GM12874 (cell line): ENCODE data around the gene HOXA13.

ENCODE experiments used
- TF ChIP-seq, protein P1 (sequence below): IDR thresholded peaks from 2 replicates; pipeline ENCODE4 v1.5.1; 2011; ENCODE audit warnings: low read depth, mild to moderate bottlenecking, control low read depth, low read length, moderate library complexity; ENCODE audit not compliant: insufficient read depth

HOXA13 gene

DNA sequence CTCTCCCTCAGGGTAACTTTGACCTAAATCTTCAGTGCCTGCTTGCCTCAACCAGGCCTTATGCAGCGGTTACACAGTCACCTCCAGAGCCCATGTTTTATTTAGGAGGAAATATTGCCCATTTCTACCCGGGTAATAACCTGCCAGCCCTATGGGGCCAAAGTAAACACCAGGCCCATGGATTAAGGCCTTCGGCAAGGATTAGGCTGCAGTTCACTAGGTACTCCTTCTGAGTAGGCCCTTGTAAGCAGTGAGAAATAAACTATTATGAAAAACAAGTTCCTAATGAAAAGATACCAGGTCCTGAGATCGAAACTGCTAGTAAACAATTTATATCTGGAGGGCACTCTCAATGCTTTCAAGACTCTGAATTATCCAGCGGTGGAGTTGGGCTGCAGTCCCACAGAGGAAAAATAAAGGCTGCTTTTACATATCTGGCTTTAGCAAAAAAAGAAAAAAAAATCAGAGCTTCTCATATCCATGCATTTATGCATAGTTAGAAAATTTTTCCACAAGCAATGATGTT lies 22.0 kb downstream of the HOXA13 start:
- TF ChIP-seq, protein P1, sequence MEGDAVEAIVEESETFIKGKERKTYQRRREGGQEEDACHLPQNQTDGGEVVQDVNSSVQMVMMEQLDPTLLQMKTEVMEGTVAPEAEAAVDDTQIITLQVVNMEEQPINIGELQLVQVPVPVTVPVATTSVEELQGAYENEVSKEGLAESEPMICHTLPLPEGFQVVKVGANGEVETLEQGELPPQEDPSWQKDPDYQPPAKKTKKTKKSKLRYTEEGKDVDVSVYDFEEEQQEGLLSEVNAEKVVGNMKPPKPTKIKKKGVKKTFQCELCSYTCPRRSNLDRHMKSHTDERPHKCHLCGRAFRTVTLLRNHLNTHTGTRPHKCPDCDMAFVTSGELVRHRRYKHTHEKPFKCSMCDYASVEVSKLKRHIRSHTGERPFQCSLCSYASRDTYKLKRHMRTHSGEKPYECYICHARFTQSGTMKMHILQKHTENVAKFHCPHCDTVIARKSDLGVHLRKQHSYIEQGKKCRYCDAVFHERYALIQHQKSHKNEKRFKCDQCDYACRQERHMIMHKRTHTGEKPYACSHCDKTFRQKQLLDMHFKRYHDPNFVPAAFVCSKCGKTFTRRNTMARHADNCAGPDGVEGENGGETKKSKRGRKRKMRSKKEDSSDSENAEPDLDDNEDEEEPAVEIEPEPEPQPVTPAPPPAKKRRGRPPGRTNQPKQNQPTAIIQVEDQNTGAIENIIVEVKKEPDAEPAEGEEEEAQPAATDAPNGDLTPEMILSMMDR = no peak

DNA sequence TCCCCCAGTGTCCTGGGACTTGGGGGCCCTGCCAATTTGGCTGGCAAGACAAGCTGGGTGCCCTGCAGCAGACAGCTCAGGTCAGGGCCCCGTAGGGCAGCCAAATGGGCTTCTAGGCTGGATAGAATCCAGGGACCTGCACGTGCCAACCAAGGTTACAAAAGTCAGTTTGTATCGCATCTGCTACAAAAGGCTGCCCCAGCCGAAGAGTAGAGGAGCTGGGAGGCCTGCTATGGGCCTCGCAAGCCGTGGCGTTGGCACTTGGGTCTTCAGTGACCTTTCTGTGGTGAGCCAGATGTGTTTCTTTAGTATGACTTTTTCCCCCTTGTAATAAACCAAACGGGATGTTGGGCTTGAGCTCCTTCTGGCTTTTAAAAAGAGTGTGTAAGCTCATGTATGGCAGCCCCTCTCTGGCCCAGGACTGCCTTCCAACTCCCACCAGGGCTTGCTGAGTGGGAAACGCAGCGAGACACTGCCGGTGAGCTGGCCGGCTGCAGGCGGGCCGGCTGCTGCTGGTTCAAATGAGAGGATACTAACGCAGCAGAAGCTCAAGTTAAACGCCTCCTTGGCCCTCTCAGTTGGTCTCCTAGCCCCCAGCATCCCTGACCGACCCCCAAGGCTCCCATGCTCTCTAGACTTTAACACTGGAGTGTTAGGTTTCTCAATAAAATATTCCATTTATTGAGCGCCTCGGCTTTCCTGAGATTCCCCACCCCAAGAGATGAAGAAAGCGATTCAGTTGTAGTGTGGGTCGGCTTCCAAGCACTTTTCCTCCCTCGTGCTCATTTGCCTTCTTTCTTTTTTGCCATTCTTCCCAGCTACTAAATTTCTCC lies 22.7 kb downstream of the HOXA13 start:
- TF ChIP-seq, protein P1 = no peak

DNA sequence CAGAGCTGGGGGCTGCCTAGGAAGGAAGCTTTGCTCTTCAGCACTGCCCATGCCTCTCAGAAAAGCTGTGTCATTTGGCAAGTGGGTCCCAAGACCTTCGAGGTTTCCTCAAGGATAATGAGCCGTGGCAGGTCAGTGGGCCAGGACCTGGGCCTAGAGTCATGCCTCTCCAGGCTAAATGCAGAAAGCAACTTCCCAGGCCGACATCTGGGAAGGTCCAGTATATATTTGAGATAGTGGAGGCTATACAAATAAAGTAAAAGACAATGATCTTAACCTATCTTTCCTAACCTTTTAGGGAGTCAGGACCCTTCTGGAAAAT lies 23.4 kb downstream of the HOXA13 start:
- TF ChIP-seq, protein P1 = no peak

DNA sequence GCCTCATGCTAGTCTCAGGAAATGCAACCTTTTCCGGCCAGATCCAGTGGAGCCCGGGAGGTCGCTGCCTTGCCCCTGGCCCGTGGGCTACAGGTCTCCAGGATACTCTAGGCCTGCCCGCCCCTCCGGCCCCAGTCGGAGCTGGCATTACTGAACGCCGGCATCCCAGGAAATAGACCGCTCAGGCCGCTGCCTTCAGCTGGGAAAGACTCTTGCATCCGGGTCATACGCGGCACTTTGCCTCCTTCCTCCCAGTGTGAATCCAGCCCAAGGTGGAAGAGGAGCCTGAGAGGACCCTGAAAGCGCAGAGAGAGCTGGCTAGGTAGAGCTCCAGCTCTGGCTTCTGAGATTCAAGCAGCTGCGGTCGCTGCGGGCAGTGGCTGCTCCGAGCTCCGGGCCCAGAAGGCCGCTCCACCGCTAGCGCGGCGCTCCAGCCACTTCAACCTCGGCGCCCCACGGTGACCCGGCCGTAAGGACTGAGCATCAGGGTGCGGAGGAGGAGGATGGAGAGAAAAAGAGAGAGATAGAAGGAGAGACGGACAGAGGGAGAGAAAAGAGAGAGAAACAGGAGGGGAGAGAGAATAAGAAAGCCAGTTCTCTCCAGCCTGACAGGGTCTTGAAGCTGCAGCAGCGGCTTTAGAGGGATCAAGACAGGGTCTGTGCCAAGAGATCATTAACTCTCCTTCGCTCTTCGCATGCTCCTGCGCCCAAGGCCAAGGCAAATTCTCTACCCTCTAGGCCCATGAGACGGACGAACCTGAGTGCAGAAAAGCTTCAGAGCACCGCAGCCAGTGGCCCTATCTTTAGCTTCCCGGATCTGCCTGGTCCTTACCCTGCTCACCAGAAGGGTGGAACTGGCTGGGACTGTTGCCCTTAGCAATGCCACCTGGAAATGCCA lies 24.0 kb downstream of the HOXA13 start:
- TF ChIP-seq, protein P1 = no peak

DNA sequence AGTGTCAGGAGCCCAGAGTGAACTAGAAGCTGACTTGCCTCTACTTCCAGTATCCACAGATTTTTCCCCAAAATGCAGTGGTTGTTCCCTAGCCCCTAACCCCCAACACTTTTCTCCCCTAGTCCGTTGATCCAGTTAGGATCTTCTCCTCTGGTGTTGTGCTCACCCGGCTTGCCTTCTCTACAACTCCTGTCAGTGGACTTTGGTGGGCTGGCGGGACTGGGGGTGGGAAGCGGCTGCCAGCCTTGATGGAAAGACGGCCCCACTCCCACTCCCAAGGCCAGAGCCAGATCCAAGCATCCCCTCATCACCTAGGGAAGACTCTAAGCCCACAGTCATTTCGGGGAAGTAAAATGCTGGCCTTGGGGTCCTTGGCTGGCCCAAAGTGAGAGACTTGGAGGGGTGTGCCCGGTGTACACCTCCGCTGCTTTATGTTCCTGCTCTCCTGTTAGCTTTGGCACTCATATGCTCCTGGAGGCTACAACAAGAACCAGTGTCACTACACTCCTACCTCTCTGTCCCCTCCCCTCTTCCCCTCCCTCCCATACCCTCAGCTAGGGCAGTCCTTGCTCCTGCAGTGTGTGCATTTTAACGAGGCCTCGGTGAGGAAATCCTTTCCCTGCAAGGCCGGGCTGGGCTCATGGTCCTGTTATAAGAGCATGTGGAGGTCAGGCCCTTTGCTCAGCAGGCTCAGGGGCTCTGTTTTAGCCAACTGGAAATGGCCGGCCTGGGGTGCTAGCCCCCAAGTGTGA lies 24.8 kb downstream of the HOXA13 start:
- TF ChIP-seq, protein P1 = no peak

DNA sequence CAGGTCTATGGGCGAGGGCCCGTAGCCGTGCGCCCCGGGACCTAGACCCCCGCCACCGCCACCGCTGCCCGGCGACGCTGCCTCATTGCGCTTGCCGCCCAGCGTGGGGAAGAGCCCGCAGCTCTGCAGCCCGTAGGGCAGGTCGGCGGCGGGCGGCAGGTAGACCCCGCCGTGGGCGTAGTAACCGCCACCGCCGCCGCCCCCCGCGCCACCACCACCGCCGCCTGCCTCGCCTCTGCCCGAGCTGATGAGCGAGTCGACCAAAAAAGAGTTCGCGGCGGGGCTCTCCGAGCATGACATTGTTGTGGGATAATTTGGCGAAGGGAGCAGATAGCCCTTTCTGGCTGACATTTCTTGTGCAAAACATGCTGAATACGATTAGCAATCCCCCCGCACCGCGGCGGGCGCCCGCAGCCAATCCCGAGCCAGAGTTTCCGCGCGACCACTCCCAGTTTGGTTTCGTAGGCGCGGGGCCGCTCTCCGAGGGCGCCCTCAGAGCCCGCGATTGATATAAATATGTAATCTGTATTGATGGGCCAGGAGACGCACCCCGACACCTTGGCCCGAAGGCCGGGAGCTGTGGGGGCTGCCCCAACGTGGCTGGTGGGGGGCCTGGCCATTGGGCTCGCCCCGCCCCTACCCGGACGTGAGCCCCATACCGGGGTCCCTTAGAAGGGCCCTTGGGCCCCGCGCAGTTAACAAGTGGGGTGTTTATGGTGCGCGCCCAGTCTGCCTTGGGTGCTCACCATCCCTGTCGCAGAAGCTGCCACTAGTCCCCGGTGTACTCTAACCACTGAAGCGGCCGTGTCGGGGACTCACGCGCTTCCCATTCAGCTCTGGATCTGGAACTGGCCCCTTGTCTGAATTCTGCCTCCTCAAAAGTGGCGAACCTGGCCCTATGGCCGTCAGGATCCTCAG lies 25.7 kb downstream of the HOXA13 start, which contains the start of gene HOXA10:
Gene HOXA10, minus strand, starts transcription at position 365 of the 918 bp plus-strand sequence. Its CDS starts 14 bp downstream, at position 351.
- TF ChIP-seq, protein P1 = no peak
